Measurements from ENCODE around the gene TBX19.

The TBX19 gene

DNA sequence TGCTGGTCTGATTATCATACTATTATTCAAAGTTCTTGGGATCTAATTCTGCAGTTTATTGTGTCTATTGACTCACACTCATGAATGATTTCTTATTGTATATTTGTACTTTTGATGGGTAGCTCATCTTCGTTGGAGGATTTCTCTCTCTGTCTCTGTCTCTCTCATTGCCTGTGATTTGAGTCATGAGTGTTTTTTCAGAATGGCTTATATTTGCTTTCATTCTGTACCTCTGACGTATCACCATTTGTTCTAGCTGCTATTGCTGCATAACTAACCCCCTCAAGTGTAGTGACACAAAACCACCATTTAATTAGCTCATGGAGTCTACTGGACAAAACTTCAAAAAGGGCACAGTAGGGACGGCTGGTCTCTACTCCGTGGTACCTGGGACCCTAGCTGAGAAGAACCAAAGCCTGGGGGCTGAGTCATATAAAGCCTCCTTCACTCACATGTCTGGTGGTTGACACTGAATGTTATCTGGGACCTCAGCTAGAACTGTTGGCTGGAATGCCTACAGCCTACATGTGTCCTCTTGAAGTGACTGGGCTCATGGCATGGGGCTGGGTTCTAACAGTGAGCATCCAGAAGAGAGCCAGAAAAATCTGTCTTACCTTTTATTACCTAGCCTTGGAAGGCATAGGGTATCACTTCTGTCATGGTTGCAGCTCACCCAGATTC lies 44.2 kb downstream of the TBX19 start:
- Histone ChIP-seq H3K4me3 (ENCODE audit: low read depth, low read length) (no peak overlapping the region), H3K27me3 (ENCODE audit: insufficient read depth, low read depth, severe bottlenecking) (no peaks in the 10 kb centered on the region), H3K36me3 (no peaks in the 10 kb centered on the region), H3K27ac (no peak overlapping the region), H3K9me3 (ENCODE audit: severe bottlenecking) (no peaks in the 10 kb centered on the region)
- DNase-seq, result no peak
- TF ChIP-seq, protein P1, sequence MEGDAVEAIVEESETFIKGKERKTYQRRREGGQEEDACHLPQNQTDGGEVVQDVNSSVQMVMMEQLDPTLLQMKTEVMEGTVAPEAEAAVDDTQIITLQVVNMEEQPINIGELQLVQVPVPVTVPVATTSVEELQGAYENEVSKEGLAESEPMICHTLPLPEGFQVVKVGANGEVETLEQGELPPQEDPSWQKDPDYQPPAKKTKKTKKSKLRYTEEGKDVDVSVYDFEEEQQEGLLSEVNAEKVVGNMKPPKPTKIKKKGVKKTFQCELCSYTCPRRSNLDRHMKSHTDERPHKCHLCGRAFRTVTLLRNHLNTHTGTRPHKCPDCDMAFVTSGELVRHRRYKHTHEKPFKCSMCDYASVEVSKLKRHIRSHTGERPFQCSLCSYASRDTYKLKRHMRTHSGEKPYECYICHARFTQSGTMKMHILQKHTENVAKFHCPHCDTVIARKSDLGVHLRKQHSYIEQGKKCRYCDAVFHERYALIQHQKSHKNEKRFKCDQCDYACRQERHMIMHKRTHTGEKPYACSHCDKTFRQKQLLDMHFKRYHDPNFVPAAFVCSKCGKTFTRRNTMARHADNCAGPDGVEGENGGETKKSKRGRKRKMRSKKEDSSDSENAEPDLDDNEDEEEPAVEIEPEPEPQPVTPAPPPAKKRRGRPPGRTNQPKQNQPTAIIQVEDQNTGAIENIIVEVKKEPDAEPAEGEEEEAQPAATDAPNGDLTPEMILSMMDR (IDR thresholded peaks at IDR 0.05; ENCODE audit: low read depth, low read length), result no peak

DNA sequence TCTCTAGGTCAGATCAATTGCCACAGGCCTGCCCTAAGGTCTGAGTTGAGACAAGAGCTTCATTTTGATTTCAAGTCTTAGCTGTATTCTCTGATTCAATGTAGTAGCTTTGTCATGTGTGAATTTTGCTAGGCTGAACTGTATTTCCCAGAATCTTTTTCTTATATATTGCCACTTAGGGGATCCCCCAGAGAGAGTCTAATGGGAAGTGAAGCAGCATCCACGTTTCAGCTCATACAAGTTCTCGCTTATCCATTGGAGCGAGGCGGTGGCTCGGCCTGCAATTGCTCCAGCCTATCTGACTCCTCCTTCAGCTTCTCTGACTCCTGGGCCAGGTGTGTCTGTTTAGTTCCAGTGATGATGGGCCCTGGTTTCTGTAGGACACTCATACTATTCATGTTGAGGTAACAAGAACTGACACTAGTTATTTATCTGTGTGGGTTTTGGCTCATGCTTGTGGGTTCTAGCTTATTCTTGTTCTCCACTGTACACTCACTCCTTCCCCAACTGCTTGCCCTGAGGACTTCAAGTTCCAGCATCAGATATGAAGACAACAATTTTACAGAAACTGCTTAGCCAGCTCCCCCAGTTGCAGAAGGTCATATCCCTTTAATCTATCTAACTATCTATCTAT lies 48.2 kb downstream of the TBX19 start:
- no peaks in the 10 kb centered on the region for H3K27me3 ChIP-seq (ENCODE audit: insufficient read depth, low read depth, severe bottlenecking)
- TF ChIP-seq, protein P1 (IDR thresholded peaks at IDR 0.05; ENCODE audit: low read depth, low read length), result no peak
- no peak overlapping the region for H3K4me3 ChIP-seq (ENCODE audit: low read depth, low read length)

DNA sequence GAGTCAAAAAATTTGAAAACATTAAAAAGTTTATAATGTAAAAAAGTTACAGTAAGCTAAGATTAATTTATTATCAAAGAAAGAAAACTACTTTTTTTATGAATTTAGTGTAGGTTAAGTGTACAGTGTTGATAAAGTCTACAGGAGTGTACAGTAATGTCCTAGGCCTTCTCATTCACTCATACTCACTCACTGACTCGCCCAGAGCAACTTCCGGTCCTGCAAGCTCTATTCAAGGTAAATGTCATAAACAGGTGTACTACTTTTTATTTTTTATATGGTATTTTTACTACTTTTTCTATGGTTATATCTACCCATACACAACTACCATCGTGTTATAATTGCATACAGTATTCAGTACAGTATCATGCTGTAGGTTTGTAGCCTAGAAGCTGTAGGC lies 49.6 kb downstream of the TBX19 start:
- Histone ChIP-seq H3K4me3 (ENCODE audit: low read depth, low read length) (no peak overlapping the region), H3K9me3 (ENCODE audit: severe bottlenecking) (no peaks in the 10 kb centered on the region), H3K36me3 (no peaks in the 10 kb centered on the region), H3K27ac (no peak overlapping the region), H3K27me3 (ENCODE audit: insufficient read depth, low read depth, severe bottlenecking) (no peaks in the 10 kb centered on the region)
- TF ChIP-seq, protein P1 (IDR thresholded peaks at IDR 0.05; ENCODE audit: low read depth, low read length), result no peak
- DNase-seq, result no peak

More for the DNA sequence above, 48.2 kb downstream of the TBX19 start:
- Histone ChIP-seq H3K9me3 (ENCODE audit: severe bottlenecking) (no peaks in the 10 kb centered on the region), H3K36me3 (no peaks in the 10 kb centered on the region), H3K27ac (no peak overlapping the region)
- no peak for DNase-seq

DNA sequence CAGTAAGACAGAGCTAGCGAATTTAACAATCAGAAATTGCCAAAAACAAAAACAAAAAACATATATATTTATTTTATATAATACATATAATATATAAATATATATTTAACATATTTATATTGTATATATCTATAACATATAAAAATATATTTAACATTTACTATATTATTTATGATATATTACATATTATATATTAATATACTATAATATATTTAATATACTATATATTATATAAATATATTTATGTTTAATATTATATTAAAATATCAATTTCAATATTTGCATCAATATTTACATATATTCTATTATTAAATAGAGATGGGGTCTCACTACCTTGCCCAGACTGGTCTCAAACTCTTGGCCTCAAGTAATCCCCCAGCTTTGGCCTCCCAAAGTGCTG lies 50.9 kb downstream of the TBX19 start:
- H3K27me3 ChIP-seq (ENCODE audit: insufficient read depth, low read depth, severe bottlenecking), result no peaks in the 10 kb centered on the region
- no peaks in the 10 kb centered on the region for H3K36me3 ChIP-seq
- H3K4me3 ChIP-seq (ENCODE audit: low read depth, low read length), result no peak overlapping the region
- TF ChIP-seq, protein P1 (IDR thresholded peaks at IDR 0.05; ENCODE audit: low read depth, low read length), result no peak
- no peaks in the 10 kb centered on the region for H3K9me3 ChIP-seq (ENCODE audit: severe bottlenecking)
- H3K27ac ChIP-seq, result no peak overlapping the region
- DNase-seq, result no peak

DNA sequence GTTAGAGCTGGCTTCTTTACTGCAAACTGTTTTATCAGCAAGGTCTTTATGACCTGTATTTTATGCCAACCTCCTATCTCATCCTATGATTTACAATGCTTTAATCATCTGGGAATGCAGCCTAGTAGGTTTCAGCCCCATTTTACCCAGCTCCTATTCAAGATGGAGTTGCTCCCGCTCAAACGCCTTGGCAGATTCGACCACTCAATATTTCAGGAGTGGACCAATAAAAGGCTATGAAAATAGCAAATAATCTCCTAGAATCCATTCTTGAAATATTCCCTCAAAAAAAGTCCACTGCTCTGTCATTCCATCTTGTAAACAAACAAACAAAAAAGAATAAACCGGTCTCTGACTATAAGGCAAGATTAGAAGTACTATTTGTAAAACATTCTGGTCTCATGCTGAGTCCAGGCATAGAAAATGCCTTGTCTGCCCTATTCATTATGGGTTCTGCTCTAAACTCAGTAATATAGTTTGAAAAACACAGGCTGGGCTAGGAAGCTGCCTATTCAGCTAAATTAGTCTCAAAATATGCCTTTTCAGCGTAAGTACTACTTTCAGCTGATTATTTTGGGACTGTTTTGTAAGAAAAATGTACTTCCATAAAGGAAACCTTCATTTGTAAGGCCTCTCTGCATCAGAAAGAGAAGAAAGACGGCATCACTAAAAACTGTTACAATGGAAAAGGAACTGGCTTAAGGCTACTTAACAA lies 53.0 kb downstream of the TBX19 start:
- no peak overlapping the region for H3K4me3 ChIP-seq (ENCODE audit: low read depth, low read length)
- TF ChIP-seq, protein P1 (IDR thresholded peaks at IDR 0.05; ENCODE audit: low read depth, low read length), result no peak
- H3K27me3 ChIP-seq (ENCODE audit: insufficient read depth, low read depth, severe bottlenecking), result no peaks in the 10 kb centered on the region
- no peaks in the 10 kb centered on the region for H3K36me3 ChIP-seq
- H3K9me3 ChIP-seq (ENCODE audit: severe bottlenecking), result no peaks in the 10 kb centered on the region
- no peak for DNase-seq
- no peak overlapping the region for H3K27ac ChIP-seq

All from WERI-Rb-1 (cell line).